ENCODE results near the gene CNPY2. TPM values are rescaled to one million over a fixed set of nuclear protein-coding genes. Genes with fewer than 3 reads are reported as not detected.
"Not testable (repeated sequence)": the region's sequence is repeated elsewhere in the genome, so short reads cannot be mapped to it uniquely, and the experiment has no call there.

Gene CNPY2
- total RNA-seq, 1 donor from 2014 or later = 244 TPM

DNA sequence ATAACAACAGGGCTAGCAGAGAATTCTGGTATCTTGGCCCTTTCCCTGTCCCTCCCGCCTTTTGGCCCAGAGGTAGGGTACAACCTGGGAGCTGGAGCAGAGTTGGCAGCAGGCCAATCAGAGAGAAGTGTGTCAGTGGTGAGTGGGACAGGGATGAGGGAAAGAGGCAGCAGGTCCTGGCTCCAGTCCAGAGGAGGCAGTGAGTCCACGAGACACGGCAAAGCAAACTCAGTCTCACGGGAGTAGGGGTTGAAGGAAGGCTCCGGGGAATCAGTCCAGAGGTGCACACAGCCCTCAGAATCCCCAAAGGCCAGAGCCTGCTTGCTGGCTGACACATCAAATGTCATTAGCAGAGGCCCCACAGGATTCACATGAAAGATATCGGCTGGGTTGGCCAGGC, 10.7 kb upstream of the CNPY2 start:
- Mint-ChIP-seq H3K27ac (ENCODE audit: unreplicated experiment) (no peak overlapping the region), H3K9me3 (no peaks in the 10 kb centered on the region), H3K36me3 (ENCODE audit: low read depth) (peaks cover 3% of the 10 kb centered on the region), H3K4me3 (no peak overlapping the region), H3K4me1 (no peaks in the 10 kb centered on the region), H3K27me3 (ENCODE audit: low read depth) (no peaks in the 10 kb centered on the region)
- TF ChIP-seq, protein P1, sequence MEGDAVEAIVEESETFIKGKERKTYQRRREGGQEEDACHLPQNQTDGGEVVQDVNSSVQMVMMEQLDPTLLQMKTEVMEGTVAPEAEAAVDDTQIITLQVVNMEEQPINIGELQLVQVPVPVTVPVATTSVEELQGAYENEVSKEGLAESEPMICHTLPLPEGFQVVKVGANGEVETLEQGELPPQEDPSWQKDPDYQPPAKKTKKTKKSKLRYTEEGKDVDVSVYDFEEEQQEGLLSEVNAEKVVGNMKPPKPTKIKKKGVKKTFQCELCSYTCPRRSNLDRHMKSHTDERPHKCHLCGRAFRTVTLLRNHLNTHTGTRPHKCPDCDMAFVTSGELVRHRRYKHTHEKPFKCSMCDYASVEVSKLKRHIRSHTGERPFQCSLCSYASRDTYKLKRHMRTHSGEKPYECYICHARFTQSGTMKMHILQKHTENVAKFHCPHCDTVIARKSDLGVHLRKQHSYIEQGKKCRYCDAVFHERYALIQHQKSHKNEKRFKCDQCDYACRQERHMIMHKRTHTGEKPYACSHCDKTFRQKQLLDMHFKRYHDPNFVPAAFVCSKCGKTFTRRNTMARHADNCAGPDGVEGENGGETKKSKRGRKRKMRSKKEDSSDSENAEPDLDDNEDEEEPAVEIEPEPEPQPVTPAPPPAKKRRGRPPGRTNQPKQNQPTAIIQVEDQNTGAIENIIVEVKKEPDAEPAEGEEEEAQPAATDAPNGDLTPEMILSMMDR (conservative IDR thresholded peaks at IDR 0.05) = no peak
- DNase-seq (ENCODE audit: low read depth, low spot score) = no peak

DNA sequence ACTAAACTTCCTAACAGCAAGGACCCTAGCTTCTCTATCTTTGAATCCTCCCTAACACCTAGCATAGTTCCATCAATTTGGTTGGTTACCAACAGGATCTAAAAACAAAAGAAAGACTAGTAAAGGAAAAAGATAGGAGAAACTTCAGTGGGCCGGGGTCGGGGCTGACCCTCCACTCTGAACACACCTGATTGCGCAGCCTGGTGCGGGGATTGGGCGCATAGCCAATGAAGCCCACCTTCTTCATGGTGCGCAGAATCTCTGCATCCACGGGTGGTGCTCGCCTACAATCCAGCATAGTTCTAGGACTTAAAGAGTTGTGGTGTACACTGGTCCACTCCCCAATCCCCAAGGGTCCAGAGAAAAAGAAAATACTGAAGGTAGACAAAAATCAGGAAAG, 10.3 kb upstream of the CNPY2 start:
- peaks cover 3% of the 10 kb centered on the region for H3K36me3 Mint-ChIP-seq (ENCODE audit: low read depth)
- H3K9me3 Mint-ChIP-seq = no peaks in the 10 kb centered on the region
- no peaks in the 10 kb centered on the region for H3K4me1 Mint-ChIP-seq
- TF ChIP-seq, protein P1 (conservative IDR thresholded peaks at IDR 0.05) = no peak
- DNase-seq (ENCODE audit: low read depth, low spot score) = no peak
- no peak overlapping the region for H3K27ac Mint-ChIP-seq (ENCODE audit: unreplicated experiment)
- no peak overlapping the region for H3K4me3 Mint-ChIP-seq
- H3K27me3 Mint-ChIP-seq (ENCODE audit: low read depth) = no peaks in the 10 kb centered on the region

DNA sequence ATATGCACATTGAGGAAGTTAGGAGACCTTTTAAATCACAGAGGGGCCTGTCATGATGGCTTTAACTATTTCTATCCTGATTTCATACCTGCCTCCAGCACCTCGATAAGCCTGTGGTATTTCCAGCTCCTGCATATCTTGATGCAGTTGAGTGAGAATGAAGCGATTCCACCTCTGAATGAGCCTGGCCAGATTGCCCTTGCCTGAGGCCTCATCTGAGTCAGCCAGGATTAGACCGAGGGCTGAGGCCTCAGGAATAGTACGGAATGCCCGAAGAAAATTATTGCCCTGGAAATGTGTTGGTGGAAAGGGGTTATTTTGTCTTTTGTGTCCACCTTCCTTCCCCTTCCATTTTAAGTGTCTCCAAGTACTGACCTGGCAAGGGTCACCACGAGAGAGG, 8.4 kb upstream of the CNPY2 start:
- Mint-ChIP-seq H3K36me3 (ENCODE audit: low read depth) (peaks cover 3% of the 10 kb centered on the region), H3K4me1 (no peaks in the 10 kb centered on the region), H3K4me3 (no peak overlapping the region), H3K27ac (ENCODE audit: unreplicated experiment) (no peak overlapping the region), H3K9me3 (no peaks in the 10 kb centered on the region), H3K27me3 (ENCODE audit: low read depth) (no peaks in the 10 kb centered on the region)
- TF ChIP-seq, protein P1 (conservative IDR thresholded peaks at IDR 0.05) = no peak
- no peak for DNase-seq (ENCODE audit: low read depth, low spot score)

DNA sequence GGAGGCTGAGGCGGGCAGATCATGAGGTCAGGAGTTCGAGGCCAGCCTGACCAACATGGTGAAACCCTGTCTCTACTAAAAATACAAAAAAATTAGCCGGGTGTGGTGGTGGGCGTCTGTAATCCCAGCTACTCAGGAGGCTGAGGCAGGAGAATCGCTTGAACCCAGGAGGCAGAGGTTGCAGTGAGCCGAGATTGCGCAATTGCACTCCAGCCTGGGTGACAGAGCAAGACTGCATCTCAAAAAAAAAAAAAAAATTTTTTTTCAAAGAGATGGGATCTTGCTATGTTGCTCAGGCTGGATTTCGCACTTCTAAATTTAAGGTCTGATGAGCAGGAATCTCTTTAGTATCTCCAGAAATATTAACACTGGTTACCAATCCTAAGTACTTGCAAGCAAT, 5.8 kb upstream of the CNPY2 start:
- H3K27me3 Mint-ChIP-seq (ENCODE audit: low read depth); DNase-seq (ENCODE audit: low read depth, low spot score); H3K4me1 Mint-ChIP-seq; H3K4me3 Mint-ChIP-seq; H3K27ac Mint-ChIP-seq (ENCODE audit: unreplicated experiment); H3K36me3 Mint-ChIP-seq (ENCODE audit: low read depth); H3K9me3 Mint-ChIP-seq: not testable (repeated sequence)

DNA sequence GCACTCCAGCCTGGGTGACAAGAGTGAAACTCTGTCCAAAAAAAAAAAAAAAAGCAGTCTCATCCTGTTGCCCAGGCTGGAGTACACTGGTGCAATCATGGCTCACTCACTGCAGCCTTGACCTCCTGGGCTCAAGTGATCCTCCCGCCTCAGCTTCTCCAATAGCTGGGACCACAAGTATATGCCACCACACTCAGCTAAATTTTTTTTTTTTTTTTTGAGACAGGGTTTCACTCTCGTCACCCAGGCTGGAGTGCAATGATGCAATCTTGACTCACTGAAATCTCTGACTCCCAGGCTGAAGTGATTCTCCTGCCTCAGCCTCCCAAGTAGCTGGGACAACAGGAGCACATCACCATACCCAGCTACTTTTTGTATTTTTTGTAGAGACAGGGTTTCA, 5.2 kb upstream of the CNPY2 start:
- TF ChIP-seq, protein P1 (conservative IDR thresholded peaks at IDR 0.05) = no peak
- H3K27ac Mint-ChIP-seq (ENCODE audit: unreplicated experiment) = no peak overlapping the region
- DNase-seq (ENCODE audit: low read depth, low spot score) = no peak
- peaks cover under 1% of the 10 kb centered on the region for H3K27me3 Mint-ChIP-seq (ENCODE audit: low read depth)
- H3K4me3 Mint-ChIP-seq = no peak overlapping the region
- peaks cover 7% of the 10 kb centered on the region for H3K36me3 Mint-ChIP-seq (ENCODE audit: low read depth)
- H3K4me1 Mint-ChIP-seq = peaks cover 7% of the 10 kb centered on the region
- no peaks in the 10 kb centered on the region for H3K9me3 Mint-ChIP-seq

DNA sequence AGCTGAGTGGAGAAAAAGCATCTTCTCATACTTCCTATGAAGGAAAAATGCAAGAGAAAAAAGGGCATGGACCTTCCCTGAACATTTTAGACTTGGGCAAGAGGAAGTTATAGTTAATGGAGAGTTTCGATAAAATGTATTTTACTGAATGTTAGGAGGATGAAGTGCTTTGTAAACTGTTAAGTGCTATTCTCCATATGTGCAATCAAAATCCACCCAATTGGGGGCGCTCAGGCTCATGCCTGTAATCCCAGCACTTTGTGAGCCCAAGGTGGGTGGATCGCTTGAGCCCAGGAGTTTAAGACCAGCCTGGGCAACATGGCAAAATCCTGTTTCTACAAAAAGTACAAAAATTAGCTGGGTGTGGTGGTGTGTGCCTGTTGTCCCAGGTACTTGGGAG, 1.9 kb upstream of the CNPY2 start:
- no peak overlapping the region for H3K27ac Mint-ChIP-seq (ENCODE audit: unreplicated experiment)

More for the DNA sequence above, 1.9 kb upstream of the CNPY2 start:
- TF ChIP-seq, protein P1 (conservative IDR thresholded peaks at IDR 0.05) = no peak
- Mint-ChIP-seq H3K4me3 (peak overlapping the region; percentile 61), H3K4me1 (peaks cover 24% of the 10 kb centered on the region), H3K9me3 (no peaks in the 10 kb centered on the region), H3K27me3 (ENCODE audit: low read depth) (peaks cover 3% of the 10 kb centered on the region), H3K36me3 (ENCODE audit: low read depth) (peaks cover 7% of the 10 kb centered on the region)
- no peak for DNase-seq (ENCODE audit: low read depth, low spot score)
